A673 (cell line): Measurements from ENCODE around the gene APOBEC3A.

ENCODE experiments used
- CTCF ChIP-seq: fragments of 300-800, 200-600 bp; sonication (generic); conservative IDR thresholded peaks from 2 replicates; pipeline ENCODE4 v1.5.1; 2017; ENCODE audit warnings: low read depth, mild to moderate bottlenecking, antibody characterized with exemption, low read length, moderate library complexity, mixed read lengths
- EZH2 ChIP-seq: fragments of 200-600 bp; sonication (generic); IDR thresholded peaks from 2 replicates; pipeline ENCODE4 v1.6.1; 2017; ENCODE audit warnings: borderline replicate concordance, low read depth, mild to moderate bottlenecking, mixed read lengths, antibody characterized with exemption, low read length; ENCODE audit not compliant: poor library complexity, severe bottlenecking

GRCh38 chr22:38937541-38937940 lies 19.9 kb upstream of the APOBEC3A start:
- TF ChIP-seq CTCF (no peak), EZH2 (no peak)
